HL-60 (cell line): ENCODE results near the gene TMEM165.

Experiments used
- REST ChIP-seq: IDR thresholded peaks from 2 replicates; pipeline ENCODE4 v1.6.1; 2012; ENCODE audit warnings: low read depth; ENCODE audit not compliant: insufficient replicate concordance
- TF ChIP-seq, protein P1 (sequence below): IDR thresholded peaks from one replicate; pipeline ENCODE4 v1.5.1; 2011; ENCODE audit warnings: low read length, control low read depth, inconsistent platforms; ENCODE audit not compliant: insufficient read depth

GRCh38 chr4:55458611-55459010 is 62.9 kb downstream of the TMEM165 start:
- TF ChIP-seq, protein P1, sequence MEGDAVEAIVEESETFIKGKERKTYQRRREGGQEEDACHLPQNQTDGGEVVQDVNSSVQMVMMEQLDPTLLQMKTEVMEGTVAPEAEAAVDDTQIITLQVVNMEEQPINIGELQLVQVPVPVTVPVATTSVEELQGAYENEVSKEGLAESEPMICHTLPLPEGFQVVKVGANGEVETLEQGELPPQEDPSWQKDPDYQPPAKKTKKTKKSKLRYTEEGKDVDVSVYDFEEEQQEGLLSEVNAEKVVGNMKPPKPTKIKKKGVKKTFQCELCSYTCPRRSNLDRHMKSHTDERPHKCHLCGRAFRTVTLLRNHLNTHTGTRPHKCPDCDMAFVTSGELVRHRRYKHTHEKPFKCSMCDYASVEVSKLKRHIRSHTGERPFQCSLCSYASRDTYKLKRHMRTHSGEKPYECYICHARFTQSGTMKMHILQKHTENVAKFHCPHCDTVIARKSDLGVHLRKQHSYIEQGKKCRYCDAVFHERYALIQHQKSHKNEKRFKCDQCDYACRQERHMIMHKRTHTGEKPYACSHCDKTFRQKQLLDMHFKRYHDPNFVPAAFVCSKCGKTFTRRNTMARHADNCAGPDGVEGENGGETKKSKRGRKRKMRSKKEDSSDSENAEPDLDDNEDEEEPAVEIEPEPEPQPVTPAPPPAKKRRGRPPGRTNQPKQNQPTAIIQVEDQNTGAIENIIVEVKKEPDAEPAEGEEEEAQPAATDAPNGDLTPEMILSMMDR: no peak
- no peak for TF ChIP-seq REST
